ENCODE data around the gene BARX2. TPM values are rescaled to one million over a fixed set of nuclear protein-coding genes. Genes with fewer than 3 reads are reported as not detected.

BARX2 gene
- total and polyA plus RNA-seq, 2 of the 4 experiments (the other 2 are of a cell fraction): not detected

GRCh38 chr11:129455101-129455500 lies 79.5 kb downstream of the BARX2 start:
- Histone ChIP-seq H4K8ac (ENCODE audit: low read depth in 2 of 2, low read length in 2 of 2) (no peak overlapping the region), H3K14ac (replicated peaks; ENCODE audit: low read depth, low read length) (no peak overlapping the region), H2BK120ac (ENCODE audit: low read depth, low read length) (no peak overlapping the region), H3K9me3 (ENCODE audit: control insufficient read depth, insufficient read depth, low read length) (peaks cover 21% of the 10 kb centered on the region), H2AK5ac (ENCODE audit: low read depth, low read length) (no peak overlapping the region), H3K27ac (ENCODE audit: insufficient read depth, low read length) (no peak overlapping the region), H2BK15ac (ENCODE audit: low read depth, low read length) (no peak overlapping the region), H2BK5ac (ENCODE audit: low read depth, low read length, poor library complexity, severe bottlenecking) (no peak overlapping the region), H3K4me3 (ENCODE audit: insufficient read depth, low read depth, low read length) (no peak overlapping the region), H4K5ac (ENCODE audit: low read depth, low read length) (no peak overlapping the region), H3K18ac (ENCODE audit: low read depth, low read length) (no peak overlapping the region), H4K91ac (ENCODE audit: insufficient read depth, low read depth, low read length) (no peak overlapping the region), H4K20me1 (ENCODE audit: insufficient read depth, low read length) (no peaks in the 10 kb centered on the region), H3K9me1 (ENCODE audit: insufficient read depth, low read length) (no peaks in the 10 kb centered on the region), H3K4ac (ENCODE audit: low read depth, low read length) (no peak overlapping the region), H3K79me1 (ENCODE audit: low read depth in 1 of 2, low read length in 2 of 2) (no peaks in the 10 kb centered on the region), H3K23ac (ENCODE audit: low read depth, low read length) (no peak overlapping the region), H3K56ac (ENCODE audit: extremely low read depth, insufficient read depth, low read length) (no peak overlapping the region), H2AK9ac (replicated peaks; ENCODE audit: low read depth, low read length, poor library complexity) (no peak overlapping the region), H2BK20ac (ENCODE audit: low read depth, low read length) (no peak overlapping the region), H3K9ac (ENCODE audit: low read depth, low read length) (no peak overlapping the region), H3K36me3 (ENCODE audit: control insufficient read depth, insufficient read depth, low read length) (no peaks in the 10 kb centered on the region), H3K27me3 (ENCODE audit: control insufficient read depth, insufficient read depth, low read length) (no peaks in the 10 kb centered on the region), H3K4me2 (ENCODE audit: low read depth, low read length) (no peak overlapping the region), H2AFZ (replicated peaks; ENCODE audit: low read length, poor library complexity) (no peak overlapping the region), H3K4me1 (ENCODE audit: control insufficient read depth, insufficient read depth, low read length) (no peaks in the 10 kb centered on the region)
- in situ Hi-C loops (cut with MboI; ENCODE audit: low sequenced_read_pairs): no loop called here
- TF ChIP-seq RAD21 (IDR thresholded peaks at IDR 0.05; ENCODE audit: low read length): no peak
- TF ChIP-seq RFX5 (IDR thresholded peaks at IDR 0.05; ENCODE audit: low read depth, low read length): no peak
- no peak for TF ChIP-seq ELK1 (IDR thresholded peaks at IDR 0.05; ENCODE audit: borderline replicate concordance, low read depth, low read length)
- no peak for TF ChIP-seq RCOR1 (IDR thresholded peaks at IDR 0.05; ENCODE audit: insufficient replicate concordance, low read length)
- TF ChIP-seq USF2 (IDR thresholded peaks at IDR 0.05; ENCODE audit: low read depth, low read length): no peak
- no peak for TF ChIP-seq MXI1 (IDR thresholded peaks at IDR 0.05; ENCODE audit: borderline replicate concordance, low read depth, low read length)
- no peak for TF ChIP-seq NFE2L2 (IDR thresholded peaks at IDR 0.05; ENCODE audit: low read depth, low read length)
- no peak for TF ChIP-seq FOS (IDR thresholded peaks at IDR 0.05; ENCODE audit: low read depth, low read length)
- no peak for TF ChIP-seq POLR2A (IDR thresholded peaks at IDR 0.05; ENCODE audit: low read depth, low read length)
- TF ChIP-seq MAZ (IDR thresholded peaks at IDR 0.05; ENCODE audit: borderline replicate concordance, low read depth, low read length): no peak
- TF ChIP-seq CEBPB (IDR thresholded peaks at IDR 0.05; ENCODE audit: low read depth, low read length): no peak
- no peak for TF ChIP-seq MAFK (IDR thresholded peaks at IDR 0.05; ENCODE audit: low read depth, low read length)
- dilution Hi-C loops (cut with HindIII; ENCODE audit: low sequenced_read_pairs, unreplicated experiment): no loop called here
- no peak for ATAC-seq (ENCODE audit: low read depth)
- POLR2A ChIA-PET (ENCODE audit: unreplicated experiment): no interaction called here
- DNase-seq: no peak
- CTCF ChIA-PET: no interaction called here
- intact Hi-C loops (cut with micrococcal nuclease): no loop called here
- no TSS peak for BruUV-seq (replicated peaks)
- no CpG with 5 or more reads among the region's 4 CpGs for WGBS, 2 experiments (ENCODE audit: extremely low coverage in 2 of 2, insufficient read length in 1 of 2)

Data from IMR-90 (cell line).